Tibial nerve (tissue), 4 donors: ENCODE data around the gene C7orf25. TPM values are rescaled to one million over a fixed set of nuclear protein-coding genes. Genes with fewer than 3 reads are reported as not detected.

Experiments used
- DNase-seq, 2 donors: peaks; one replicate each; pipeline ENCODE4 v3.0.0-alpha.2; 2019; ENCODE audit warnings: low spot score in 2 of 2
- H3K27ac ChIP-seq, 4 donors: fragments of 200-600 bp; sonication (generic) in 3 of 4; one replicate each; pipeline ENCODE4 v1.5.1; 2017 to 2019; ENCODE audit warnings: mild to moderate bottlenecking in 1 of 4
- H3K27me3 ChIP-seq, 2 donors: fragments of 200-600 bp; sonication (generic) in 1 of 2; one replicate each; pipeline versions ENCODE4 v1.5.1 to v1.6.0; 2017 to 2019
- H3K36me3 ChIP-seq, 3 donors: fragments of 200-600 bp; sonication (generic); one replicate each; pipeline ENCODE4 v1.5.1; 2018 to 2019
- H3K4me1 ChIP-seq, 4 donors: fragments of 200-600 bp; sonication (generic) in 3 of 4; one replicate each; pipeline ENCODE4 v1.5.1; 2017 to 2019
- H3K4me3 ChIP-seq, 4 donors: fragments of 200-600 bp; sonication (generic) in 3 of 4; one replicate each; pipeline ENCODE4 v1.5.1; 2017 to 2019; ENCODE audit warnings: mild to moderate bottlenecking in 1 of 4, moderate library complexity in 1 of 4
- H3K9me3 ChIP-seq, 4 donors: fragments of 200-600 bp; sonication (generic) in 3 of 4; one replicate each; pipeline ENCODE4 v1.5.1; 2017 to 2019
- EP300 ChIP-seq, 2 donors: sonication (generic); formaldehyde crosslinking; IDR thresholded peaks; one replicate each; pipeline ENCODE4 v1.6.1; 2017; ENCODE audit warnings: antibody characterized with exemption in 2 of 2, mild to moderate bottlenecking in 1 of 2
- POLR2A ChIP-seq, 2 donors: fragments of 450-650 bp; IDR thresholded peaks; one replicate each; pipeline ENCODE4 v1.6.1; 2017; ENCODE audit warnings: antibody characterized with exemption in 2 of 2, mild to moderate bottlenecking in 2 of 2, moderate library complexity in 2 of 2
- WGBS, 2 donors: methylation state at CpG; one replicate each; pipeline ENCODE4 v1.1.5; 2018; 5-methylcytosine and 5-hydroxymethylcytosine counted together
- total RNA-seq, 4 donors: library from RNA; depleted of rRNA; stranded (reverse); fragments of >200 nt; gene quantifications; one replicate each; pipeline ENCODE4 v1.1.0, GENCODE V29; 2016
- TF ChIP-seq, protein P1 (sequence below), 5 experiments: fragments of 200-600 bp in 3 of 5; fragments of 450-650 bp in 2 of 5; sonication (generic) in 3 of 5; IDR thresholded peaks; one replicate each; pipeline ENCODE4 v1.5.1; 2016 to 2019; ENCODE audit warnings: antibody characterized with exemption in 5 of 5, mild to moderate bottlenecking in 3 of 5, moderate library complexity in 2 of 5

The C7orf25 gene
- total RNA-seq, 4 donors from 2014 or later, result 12.8 to 28.2 (median 14.6) TPM

DNA sequence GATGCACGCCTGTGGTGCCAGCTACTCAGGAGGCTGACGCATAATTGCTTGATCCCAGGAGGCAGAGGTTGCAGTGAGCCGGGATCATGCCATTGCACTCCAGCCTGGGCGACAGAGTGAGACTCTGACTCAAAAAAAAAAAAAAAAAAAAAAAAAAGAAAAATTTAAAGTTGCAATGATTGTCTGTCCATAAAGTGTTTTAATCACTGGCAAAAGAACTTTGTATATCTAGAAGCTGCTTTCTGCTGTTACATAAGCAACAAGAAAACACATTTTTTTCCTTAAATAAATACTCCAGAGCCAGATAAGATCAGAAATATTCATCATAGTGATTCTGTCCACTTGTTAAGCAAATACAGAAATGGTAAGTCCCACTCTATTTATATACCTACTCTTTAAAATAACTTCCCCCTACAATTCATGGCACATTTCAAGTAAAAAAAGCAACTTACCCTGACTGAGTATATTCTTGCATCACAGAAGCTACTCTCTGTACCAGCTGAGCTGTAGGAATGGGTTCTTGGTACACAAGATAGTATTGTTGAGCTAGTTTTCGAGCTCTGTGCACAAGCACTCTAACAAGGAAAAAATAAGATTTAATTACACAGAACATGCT lies 12.5 kb upstream of the C7orf25 start:
- Histone ChIP-seq H3K4me1 (peaks cover 0 to 25% (median 9%) of the 10 kb centered on the region in 4 donors), H3K36me3 (peaks cover 0 to 81% (median 36%) of the 10 kb centered on the region in 3 donors), H3K27me3 (no peaks in the 10 kb centered on the region), H3K4me3 (no peak overlapping the region), H3K9me3 (no peaks in the 10 kb centered on the region), H3K27ac (no peak overlapping the region)
- TF ChIP-seq EP300 (IDR thresholded peaks at IDR 0.05), result no peak
- TF ChIP-seq POLR2A (IDR thresholded peaks at IDR 0.05), result no peak
- TF ChIP-seq, protein P1, sequence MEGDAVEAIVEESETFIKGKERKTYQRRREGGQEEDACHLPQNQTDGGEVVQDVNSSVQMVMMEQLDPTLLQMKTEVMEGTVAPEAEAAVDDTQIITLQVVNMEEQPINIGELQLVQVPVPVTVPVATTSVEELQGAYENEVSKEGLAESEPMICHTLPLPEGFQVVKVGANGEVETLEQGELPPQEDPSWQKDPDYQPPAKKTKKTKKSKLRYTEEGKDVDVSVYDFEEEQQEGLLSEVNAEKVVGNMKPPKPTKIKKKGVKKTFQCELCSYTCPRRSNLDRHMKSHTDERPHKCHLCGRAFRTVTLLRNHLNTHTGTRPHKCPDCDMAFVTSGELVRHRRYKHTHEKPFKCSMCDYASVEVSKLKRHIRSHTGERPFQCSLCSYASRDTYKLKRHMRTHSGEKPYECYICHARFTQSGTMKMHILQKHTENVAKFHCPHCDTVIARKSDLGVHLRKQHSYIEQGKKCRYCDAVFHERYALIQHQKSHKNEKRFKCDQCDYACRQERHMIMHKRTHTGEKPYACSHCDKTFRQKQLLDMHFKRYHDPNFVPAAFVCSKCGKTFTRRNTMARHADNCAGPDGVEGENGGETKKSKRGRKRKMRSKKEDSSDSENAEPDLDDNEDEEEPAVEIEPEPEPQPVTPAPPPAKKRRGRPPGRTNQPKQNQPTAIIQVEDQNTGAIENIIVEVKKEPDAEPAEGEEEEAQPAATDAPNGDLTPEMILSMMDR (IDR thresholded peaks at IDR 0.05), result no peak
- 82 to 90% methylated on average over 5 of the region's 5 CpGs for WGBS, 2 donors
- no peak for DNase-seq

DNA sequence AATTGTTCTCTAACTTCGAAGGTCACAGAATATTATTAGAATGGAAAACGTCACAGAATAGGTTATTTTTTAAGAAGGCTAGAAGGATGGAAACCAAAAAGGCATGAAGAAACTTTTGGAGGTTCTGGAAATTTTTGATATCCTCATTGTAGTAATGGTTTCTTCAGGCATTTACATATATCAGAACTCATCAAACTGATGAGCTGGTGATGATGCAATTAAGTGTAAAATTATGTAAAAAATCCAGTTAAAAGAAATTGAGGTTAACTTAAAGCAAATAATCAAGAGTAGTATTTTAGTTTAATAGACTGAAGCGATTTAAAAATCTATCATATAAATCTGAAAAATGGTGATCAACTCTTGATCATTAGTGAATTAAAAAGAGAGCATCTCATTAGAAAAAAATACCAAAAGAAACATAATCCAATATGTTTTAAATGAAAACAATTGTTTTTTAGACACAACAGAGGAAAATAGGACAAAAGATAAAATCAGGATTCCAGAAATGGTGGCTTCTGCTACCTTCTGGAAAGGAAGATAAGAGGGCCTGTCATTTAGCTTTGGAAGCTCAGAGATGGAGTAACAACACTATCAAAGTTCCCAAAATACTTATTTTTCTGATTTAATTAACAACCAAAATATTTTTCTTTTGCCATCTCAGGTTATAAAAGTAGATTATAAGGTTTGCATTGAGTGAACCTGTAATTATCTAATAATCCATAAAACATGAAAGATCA lies 10.3 kb upstream of the C7orf25 start:
- peaks cover 0 to 97% (median 38%) of the 10 kb centered on the region in 3 donors for H3K36me3 ChIP-seq
- H3K27me3 ChIP-seq, result no peaks in the 10 kb centered on the region

DNA sequence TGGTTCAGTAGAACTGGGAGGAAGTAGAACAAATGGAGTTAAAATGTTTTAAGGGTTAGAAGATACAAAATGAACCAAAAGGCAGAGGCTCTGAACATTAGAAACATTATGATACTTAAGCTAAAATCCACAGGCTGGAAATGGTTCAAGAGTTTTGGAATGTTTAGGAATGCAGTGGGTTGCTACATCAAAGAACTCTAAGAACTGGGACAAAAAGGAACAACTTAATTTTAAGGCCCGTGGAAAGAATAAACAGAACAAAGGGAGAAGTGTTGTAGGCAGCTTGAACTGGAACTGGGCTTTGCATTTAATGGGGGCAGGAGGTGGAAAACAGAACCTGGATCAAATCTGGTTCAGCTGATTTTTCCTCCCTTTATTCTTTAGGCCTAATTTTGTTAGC lies 3.5 kb upstream of the C7orf25 start:
- 13 to 22% methylated on average over 1 of the region's 1 CpG for WGBS, 2 donors
- DNase-seq, result no peak
- Histone ChIP-seq H3K9me3 (no peaks in the 10 kb centered on the region), H3K36me3 (peaks cover 0 to 50% (median 11%) of the 10 kb centered on the region in 3 donors), H3K27ac (peak overlapping the region in 2 of 4 donors; percentile 55 to 63), H3K4me3 (no peak overlapping the region), H3K4me1 (peaks cover 0 to 30% (median 12%) of the 10 kb centered on the region in 4 donors), H3K27me3 (no peaks in the 10 kb centered on the region)
- TF ChIP-seq EP300 (IDR thresholded peaks at IDR 0.05) (no peak), POLR2A (IDR thresholded peaks at IDR 0.05) (no peak)
- TF ChIP-seq, protein P1 (IDR thresholded peaks at IDR 0.05), result no peak

More for the DNA sequence above, 10.3 kb upstream of the C7orf25 start:
- H3K9me3 ChIP-seq, result no peaks in the 10 kb centered on the region
- H3K4me1 ChIP-seq, result peaks cover 0 to 3% (median 0%) of the 10 kb centered on the region in 4 donors
- H3K27ac ChIP-seq, result no peak overlapping the region
- TF ChIP-seq POLR2A (IDR thresholded peaks at IDR 0.05) (no peak), EP300 (IDR thresholded peaks at IDR 0.05) (no peak)
- TF ChIP-seq, protein P1 (IDR thresholded peaks at IDR 0.05), result no peak
- no peak overlapping the region for H3K4me3 ChIP-seq
- DNase-seq, result no peak
- WGBS, 2 donors, result 87 to 91% methylated on average over 3 of the region's 3 CpGs

DNA sequence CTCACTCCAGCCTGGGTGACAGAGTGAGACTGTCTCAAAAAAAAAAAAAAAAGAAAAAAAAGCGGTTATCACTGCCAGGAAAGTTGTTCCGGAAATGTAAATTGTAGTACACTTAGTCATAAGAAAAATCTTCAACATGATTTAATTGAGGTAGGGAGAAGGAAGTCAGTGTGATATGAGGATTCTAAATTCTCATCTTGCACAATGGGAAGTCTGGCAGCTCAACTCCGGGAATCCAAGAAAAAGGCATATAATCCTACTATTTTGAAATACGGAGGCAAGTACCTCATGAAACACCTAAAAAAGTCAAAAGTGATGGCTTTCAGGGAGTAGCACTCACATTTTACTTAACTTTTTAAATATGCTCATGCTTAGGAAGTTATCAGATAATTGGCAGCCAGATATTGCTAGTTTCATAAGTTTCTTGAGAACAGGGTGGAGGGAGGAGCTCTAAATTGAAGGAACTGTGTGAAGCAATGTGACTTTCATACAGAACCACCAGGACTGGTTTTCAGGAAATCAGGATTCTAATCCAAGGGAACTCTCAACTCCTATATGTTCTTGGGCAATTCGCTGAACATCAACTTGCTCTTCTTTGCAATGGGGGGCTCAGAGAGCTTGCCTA lies 2.7 kb upstream of the C7orf25 start:
- DNase-seq, result no peak
- peaks cover 0 to 41% (median 4%) of the 10 kb centered on the region in 3 donors for H3K36me3 ChIP-seq
- H3K27me3 ChIP-seq, result no peaks in the 10 kb centered on the region
- H3K9me3 ChIP-seq, result no peaks in the 10 kb centered on the region
- no peak overlapping the region for H3K4me3 ChIP-seq
- TF ChIP-seq POLR2A (IDR thresholded peaks at IDR 0.05) (no peak), EP300 (IDR thresholded peaks at IDR 0.05) (no peak)
- TF ChIP-seq, protein P1 (IDR thresholded peaks at IDR 0.05), result no peak
- WGBS, 2 donors, result 51 to 65% methylated on average over 4 to 5 of the region's 5 CpGs
- H3K4me1 ChIP-seq, result peaks cover 0 to 34% (median 13%) of the 10 kb centered on the region in 4 donors
- peak overlapping the region in 2 of 4 donors; percentile 55 to 63 for H3K27ac ChIP-seq
